Kidney capillary endothelial cell (primary cell): ENCODE data around the gene CPEB2.
"Not testable (repeated sequence)": the region's sequence is repeated elsewhere in the genome, so short reads cannot be mapped to it uniquely, and the experiment has no call there.

Experiments used
- DNase-seq: peaks from one replicate; pipeline ENCODE4 v3.0.0-alpha.2; 2018; ENCODE audit warnings: low spot score

CPEB2 gene

DNA sequence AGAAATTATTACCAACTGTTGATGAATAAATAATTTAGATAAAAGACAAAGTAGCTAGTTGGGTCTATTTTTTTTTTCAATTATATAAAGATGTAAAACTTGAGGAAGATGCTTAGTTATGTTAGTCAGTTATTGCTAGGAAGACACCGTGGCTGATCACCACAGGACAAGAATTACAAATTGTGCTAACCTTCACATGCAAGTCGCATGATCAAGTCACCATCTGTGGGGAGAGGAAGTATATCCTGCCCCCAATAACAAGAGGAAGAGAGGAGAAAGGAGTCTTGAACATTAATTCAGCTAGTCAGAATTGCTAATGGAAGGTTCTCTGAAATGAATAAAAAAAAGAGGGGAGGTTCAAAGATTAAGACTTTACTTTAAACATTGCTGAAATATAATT, 52.3 kb downstream of the CPEB2 start:
- DNase-seq: no peak

DNA sequence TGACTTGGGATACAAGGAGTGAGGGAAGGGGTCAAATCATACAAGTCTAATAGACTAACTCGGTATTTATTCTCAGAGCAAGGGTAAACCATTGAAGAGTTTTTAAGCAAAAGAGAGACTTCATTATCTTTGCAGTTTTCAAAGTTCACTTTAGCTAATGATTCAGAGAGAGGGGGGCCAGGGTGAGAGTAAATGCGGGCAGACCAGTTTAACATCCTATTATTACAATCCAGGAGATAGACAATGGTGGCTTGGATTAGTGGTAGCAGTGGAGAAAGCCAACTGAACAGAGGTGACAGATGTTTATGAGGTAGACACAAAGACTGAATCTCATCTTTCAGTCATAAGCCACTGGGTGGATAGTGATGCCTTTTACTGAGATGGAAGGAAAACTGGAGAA, 57.9 kb downstream of the CPEB2 start:
- DNase-seq: no peak

DNA sequence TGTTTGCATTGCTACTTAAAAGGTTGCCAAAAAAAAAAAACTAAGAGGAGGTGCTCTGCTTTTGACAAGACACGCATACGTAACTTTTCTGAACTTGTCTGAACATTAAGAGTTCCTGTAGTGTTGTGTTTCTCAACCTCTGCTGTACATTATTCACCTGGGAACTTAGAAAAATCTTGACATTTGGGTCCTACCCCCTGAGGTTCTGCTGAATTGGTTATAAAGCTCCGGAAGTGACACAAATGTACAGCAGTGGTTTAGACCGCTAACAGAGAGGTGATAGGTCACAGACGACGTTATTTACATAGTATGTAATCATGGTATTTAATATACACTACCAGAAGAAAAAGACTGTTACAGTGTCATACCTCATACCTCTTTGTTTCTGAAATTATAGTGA, 61.1 kb downstream of the CPEB2 start:
- DNase-seq: no peak

DNA sequence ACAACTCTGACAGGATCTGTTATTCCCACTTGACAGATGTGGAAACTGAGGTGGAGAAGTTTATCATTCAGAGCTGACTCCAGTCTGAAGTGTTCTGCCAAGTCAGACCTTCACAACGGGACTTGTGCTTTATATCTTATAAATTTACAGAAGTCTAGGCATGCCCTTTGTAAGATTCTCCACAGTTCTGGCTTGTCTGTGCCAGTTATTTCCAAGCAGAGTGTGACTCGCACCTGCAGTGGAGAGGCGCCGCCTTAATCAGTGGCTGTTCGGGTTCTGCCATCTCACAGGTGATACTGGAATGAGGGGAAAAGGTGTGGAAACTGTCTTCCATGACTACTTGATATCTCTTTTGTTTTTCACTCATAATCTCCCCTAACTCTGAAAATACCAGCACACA, 63.2 kb downstream of the CPEB2 start:
- no peak for DNase-seq

DNA sequence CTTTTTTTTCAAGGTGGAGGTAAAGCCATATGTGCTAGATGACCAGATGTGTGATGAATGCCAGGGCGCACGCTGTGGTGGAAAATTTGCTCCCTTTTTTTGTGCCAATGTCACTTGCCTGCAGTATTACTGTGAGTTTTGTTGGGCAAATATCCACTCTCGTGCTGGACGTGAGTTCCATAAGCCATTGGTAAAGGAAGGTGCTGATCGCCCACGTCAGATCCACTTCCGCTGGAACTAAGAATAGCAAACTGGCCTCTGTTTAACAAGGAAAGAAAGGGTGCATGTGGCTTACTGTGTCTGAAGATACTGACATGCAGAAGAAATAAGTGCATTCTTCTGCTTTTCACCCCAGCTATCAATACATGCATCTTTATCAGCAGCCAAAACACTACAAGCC, 63.9 kb downstream of the CPEB2 start:
- no peak for DNase-seq

DNA sequence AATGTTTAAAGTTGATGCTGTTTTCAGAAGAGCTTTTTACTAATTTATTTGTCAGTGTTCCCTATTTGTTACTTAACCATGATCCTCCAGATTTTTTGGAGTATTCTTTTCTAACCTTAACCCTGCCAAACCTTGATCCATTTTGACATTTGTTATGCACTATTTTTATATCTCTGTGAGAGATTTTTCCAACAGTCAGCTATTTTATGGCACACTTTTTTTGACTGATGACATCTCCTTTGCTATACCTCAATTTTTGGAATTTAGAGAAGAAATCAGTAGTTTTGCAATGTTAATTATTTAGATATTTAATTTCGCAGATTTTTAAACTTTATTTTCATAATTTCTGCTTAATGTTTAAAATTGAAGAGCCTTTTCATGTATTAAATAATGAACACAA, 66.0 kb downstream of the CPEB2 start:
- DNase-seq: no peak

DNA sequence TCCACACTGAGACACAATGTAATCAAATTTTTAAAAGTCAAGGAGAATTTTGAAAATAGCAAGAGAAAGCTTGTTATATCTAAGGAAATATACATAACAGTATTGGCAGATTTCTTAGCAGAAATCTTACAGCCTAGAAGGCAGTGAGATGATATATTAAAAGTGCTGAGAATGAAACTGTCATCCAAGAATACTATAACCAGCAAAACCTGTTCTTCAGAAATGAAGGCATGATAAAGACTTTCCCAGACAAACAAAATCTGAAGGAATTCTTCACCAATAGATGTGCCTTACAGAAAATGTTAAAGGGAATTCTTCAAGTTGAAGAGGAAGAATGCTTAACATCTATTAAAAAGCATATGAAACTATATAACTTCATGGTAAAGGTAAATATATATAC, 73.6 kb downstream of the CPEB2 start:
- DNase-seq: no peak

DNA sequence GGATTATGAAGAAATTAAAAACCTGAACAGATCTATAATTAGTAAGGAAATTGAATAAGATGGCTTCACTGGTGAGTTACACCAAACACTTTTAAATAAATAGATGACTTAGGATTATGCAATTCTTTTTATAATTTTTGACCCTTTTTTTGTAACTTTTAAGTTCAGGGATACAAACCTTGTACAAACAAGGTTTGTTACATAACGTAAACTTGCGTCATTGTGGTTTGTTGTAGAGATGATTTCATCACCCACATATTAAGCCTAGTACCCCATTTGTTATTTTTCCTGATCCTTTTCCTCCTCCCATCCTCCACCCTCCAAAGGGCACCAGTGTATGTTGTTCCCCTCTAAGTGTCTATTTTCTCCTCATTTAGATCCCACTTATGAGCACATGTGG, 75.7 kb downstream of the CPEB2 start:
- no peak for DNase-seq

DNA sequence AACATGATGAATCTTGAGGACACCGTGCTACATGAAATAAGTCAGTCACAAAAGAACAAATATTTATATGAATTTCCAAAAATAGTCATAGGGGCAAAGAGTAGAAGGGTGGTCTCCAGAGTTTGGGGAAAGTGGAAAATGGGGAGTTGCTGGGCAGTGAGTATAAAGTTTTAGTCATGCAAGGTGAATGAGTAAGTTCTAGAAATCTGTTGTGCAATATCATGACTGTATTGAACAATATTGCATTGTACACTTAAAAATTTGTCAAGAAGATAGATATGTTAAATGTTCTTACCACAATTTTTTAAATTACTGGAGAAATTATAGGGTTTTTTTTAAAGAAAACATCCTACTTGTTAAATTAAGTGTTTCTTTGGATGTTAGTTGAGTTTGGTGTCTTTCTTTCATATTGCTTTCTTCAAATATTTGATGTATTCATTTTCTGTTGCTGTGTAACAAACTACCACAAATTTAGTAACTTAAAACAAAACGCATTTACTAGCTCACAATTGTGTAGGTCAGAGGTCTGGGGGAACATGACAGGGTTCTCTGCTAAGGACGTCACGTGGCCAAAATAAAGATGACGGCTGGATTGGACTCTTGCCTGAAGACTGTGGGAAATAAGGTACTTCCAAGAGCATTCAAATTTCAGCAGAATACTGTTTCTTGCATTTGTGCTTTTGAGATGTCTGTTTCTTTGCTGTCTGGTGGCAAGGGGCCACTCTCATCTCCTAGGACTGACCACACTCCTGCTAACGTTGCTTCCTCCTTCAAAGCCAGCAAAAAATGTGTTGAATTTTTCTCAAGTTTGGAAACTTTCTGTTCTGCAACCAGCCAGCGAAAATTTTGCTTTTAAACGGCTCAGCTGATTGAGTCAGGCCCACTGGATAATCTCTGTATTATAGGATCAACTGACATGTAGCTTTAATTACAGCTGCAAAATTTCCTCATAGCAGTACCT, 76.7 kb downstream of the CPEB2 start:
- DNase-seq: no peak

DNA sequence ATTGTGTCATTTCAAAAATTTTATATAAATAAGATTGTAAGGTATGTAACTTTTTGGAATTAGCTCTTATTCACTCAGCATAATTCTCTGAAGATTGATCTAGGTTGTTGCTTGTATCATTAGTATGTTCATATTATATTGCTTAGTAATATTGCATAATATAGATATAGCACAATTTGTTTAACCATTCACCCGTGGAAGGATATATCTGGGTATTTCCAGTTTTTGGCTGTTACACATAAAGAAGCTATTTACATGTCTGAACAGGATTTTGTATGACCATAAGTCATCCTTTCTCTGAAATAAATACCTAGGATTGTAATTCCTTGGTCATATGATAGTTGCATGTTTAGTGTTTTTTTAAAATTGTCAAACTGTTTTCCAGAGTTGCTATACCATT, 82.5 kb downstream of the CPEB2 start:
- DNase-seq: no peak

DNA sequence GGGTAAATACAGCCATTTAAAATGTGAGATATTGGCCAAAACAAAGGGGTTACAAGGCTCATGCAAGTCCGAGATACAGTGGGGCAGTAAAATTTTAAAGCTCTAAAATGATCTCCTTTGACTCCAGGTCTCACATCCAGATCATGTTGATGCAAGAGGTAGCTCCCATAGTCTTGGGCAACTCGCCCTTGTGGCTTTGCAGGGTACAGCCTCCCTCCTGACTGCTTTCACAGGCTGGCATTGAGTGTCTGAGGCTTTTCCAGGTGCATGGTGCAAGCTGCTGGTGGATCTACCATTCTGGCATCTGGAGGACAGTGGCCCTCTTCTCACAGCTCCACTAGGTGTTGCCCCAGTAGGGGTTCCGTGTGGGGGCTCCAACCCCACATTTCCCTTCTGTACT, 83.5 kb downstream of the CPEB2 start:
- DNase-seq: not testable (repeated sequence)

DNA sequence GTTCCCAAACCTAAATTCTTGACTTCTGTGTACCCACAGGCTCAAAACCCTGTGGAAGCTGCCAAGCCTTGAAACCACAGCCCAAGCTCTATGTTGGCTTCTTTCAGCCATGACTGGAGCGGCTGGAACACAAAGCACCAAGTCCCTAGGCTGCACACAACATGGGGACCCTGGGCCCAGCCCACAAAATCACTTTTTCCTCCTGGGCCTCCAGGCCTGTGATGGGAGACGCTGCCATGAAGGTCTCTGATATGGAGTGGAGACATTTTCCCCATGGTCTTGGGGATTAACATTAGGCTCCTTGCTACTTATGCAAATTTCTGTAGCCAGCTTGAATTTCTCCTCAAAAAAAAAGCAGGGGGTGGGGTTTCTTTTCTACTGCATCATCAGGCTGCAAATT, 84.0 kb downstream of the CPEB2 start:
- DNase-seq: not testable (repeated sequence)

DNA sequence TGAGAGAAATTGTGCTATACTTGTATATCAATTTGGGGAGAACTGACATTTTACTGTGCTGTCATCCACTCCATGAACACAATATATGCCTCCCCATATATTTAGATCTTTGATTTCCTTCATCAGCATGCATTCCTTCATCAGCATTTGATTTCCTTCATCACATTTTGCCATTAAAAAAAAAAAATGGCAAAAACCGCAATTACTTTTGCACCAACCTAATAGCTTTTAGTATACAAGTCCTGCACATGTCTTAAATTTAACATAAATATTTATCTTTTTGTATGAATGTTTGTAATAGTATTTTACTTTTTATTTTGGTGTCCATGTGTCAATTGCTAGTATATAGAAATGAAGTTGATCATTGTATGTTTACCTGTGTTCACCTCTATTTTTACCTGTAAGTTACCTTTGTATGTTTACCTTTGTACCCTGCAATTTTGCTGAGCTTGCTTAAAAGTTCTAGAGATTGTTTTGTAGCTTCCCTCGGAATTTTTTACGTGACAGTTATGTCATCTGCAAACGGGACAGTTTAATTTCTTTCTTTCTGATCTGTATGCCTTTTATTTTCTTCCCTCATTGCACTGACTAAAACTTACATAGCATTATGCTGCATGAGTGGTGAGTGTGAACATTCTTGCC, 86.2 kb downstream of the CPEB2 start:
- DNase-seq: no peak

DNA sequence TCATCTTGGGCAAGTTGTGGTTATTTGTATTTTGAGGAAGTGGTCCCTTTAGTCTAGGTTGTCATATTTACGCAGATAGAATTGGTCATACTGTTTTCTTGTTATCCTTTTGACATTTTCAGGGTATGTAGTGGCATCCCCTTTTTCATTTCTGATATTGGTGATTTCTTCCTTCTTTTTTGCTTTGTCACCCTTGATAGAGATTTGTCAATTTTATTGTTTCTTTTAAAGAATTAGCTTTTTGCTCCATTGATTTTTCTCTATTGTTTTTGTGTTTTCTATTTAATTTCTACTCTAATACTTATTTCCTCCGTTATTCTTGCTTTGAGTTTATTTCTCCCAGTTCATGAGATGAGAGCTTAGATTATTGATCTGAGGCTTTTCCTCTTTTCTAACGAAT, 87.7 kb downstream of the CPEB2 start:
- DNase-seq: no peak

DNA sequence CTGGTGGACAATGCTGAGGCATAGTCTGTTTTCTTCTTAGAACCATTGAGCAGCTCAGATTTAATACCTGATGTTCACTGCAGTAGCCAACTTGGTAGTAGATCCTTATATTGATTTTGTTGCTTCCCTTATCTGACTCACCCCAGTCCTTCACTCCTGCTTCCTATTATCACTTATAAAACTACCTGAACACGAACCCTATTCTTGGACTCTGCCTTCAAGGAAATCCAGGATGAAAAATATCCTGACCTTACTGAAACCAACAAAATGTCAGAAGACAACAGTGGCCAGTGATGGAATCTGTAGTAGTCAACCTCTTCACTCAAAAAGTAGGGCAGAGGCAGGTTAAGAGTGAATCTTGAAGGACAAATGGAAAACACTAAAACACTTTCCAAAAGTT, 98.1 kb downstream of the CPEB2 start:
- DNase-seq: no peak

DNA sequence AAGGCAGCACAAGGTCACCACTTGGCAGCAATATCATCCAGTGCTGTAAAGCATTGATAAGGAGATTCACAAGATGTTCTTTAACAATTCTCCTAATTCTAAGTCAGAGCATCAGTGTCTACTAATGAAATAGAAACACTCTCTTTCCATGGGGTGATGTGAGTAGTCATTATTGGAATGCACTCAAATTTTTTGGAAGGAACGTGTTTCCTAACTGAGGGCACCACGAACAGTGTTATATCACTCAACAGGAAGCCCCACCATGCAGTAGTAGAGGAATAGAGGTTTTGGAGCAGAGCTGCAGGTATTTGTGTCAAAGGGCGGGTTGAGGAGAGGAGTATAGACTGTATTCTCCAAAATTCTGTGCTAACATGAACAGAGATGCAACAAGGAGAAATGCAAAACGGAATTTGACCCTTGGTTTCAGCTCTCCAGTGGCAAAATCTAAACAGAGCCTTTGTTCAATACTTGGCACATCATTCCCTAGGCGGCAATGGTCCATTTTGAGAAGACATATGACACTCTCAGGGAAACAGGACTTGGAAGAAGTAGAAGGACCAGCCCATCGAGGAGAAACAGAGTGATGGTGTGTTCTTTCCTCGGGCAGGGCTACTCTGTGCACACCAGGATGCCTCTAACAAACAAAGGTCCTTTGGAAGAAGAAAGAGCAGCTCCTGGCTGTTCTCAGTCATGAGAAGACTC, 98.9 kb downstream of the CPEB2 start:
- DNase-seq: no peak

DNA sequence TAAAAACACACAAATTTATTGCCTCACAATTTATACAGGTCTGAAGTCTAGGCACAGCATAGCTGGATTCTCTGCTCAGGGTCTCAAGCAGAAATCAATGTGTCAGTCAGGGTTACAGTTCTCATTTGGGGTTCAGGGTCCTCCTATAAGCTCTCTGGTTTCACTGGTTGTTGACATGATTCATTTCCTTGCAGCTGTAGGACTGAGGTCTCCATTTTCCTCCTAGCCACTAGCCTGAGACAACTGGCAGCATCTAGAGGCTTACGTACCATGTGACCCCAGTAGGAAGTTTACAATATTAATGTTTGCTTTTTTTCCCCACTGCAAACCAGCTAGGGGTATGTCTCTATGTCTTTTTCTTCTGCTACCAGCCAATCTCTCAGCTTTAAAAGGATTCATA, 102.5 kb downstream of the CPEB2 start:
- DNase-seq: no peak

DNA sequence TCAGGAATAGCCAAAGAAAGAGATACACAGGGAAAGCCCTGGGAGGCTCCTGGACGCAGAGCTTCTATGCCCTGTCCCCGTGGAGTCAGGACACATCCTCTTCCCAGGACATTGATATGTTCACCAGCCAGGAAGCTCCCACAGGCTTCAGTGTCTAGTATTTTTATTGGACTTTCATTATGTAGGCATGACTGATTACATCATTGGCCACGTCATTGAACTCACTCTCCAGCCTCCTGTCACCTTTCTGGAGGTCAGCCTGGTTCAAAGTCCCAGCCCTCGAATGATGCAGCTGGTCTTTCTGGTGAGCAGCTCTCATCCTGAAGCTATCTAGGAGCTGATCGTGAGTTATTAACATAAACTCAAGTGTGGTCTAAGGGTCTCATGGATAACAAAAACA, 104.1 kb downstream of the CPEB2 start:
- no peak for DNase-seq

DNA sequence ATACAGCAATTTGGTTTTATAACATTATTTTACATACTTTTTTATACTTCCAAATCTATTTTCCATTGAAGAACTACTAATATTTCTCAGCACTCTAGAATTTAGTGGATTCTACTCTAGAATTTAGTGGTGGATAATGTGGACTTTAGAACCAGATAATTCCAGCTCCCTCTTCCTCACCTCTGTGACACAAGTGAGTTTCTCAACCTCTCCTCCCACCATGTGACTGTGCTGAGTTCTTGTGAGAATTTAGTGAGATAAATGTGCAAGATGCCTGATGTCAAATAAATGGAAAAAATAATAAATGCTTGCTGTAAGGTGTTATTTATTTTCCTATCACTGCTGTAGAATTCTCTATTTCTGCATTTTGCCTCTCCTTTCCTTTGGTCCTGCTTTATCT, 107.3 kb downstream of the CPEB2 start:
- no peak for DNase-seq

DNA sequence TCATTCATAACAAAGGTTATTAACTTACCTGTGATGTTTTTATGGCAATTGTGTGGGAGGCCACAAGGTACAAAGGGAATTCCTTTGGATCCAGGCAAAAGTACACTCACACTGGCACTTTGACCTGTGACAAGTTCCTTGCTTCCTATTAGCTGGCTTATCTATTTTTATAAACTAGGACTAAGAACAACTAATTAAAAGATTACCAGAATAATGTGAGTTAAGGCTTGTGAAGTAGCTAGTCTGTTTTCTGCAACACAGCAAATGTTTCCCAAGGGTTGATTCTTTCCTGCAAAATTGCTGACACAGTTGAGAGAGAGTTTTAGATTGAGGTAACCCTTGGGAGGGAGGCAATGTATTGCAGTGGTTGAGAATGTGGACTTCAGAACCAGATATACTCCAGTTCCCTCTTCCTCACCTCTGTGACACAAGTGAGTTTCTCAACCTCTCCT, 107.9 kb downstream of the CPEB2 start:
- no peak for DNase-seq

DNA sequence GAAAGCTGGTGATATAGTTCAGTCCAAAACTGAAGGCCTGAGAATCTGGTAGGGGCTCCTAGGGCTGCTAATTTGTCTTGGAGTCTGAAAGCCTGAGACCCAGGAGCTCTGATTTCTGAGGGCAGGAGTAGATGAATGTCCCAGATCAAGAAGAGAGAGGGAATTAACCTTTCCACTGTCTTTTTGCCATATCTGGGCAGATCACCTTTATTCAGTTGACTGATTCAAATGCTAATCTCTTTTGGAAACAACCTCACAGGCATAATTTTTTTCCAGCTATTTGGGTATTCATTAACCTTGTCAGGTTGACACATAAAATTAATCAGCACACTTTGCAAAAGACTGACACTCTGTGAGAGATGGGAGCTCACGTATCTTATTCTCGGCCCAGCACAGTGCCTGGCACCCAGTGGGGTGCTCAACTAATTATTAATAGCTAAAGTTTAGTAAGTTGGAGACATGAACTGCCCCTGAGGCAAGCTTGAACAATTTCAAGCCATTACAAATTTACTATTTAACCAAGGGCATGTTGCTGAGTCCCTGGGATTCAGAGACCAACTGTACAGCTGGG, 114.3 kb downstream of the CPEB2 start:
- no peak for DNase-seq

DNA sequence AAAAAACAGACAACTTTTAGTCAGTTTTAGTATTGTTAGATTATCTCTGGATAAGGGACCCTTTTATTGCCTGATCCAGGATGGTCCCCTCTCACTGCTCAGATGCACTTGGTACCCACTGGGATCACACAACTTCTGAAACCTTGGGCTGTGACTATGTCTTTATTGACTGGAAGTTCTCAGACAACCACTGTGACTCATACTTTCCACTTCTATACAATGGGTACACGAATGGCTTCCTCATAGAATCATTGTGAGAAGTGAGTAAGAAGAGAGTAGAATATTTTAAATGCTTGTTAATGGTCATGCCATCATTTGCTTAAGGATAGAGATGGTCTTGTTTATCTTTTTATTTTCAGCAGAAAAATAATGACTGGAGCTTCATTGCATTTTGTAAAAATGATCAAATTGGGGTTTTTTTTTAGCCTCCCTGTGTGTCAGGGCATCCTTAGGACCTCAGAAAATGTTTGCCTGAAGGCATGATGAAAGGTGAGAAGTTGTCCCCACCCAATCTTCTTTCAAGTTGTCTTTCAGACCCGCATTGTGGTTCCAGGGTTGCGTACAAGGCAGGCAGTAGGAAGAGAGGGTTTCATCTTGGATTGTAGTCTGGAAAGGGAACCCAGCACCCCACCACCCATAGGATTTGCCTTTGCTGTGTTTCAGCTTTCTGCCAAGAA, 115.1 kb downstream of the CPEB2 start:
- no peak for DNase-seq
